IMR-90 (cell line): ENCODE data around the gene INSR. TPM values are rescaled to one million over a fixed set of nuclear protein-coding genes. Genes with fewer than 3 reads are reported as not detected.
A peak's percentile ranks its signal among the peaks of the same experiment; 100 is the strongest.

Experiments used
- ATAC-seq: fragments of 200-7000 bp; cut with Tn5 transposase; 2 replicates; pipeline ENCODE4 v1.9.1; 2020; ENCODE audit warnings: low read depth, mild to moderate bottlenecking, moderate library complexity
- Bru-seq: library from RNA; stranded (reverse); fragments of 400-500 nt; gene quantifications from one replicate; lab custom pipeline; 2021; lab: Mats Ljungman, UMichigan
- BruChase-seq, 2 experiments: library from RNA; stranded (reverse); fragments of 400-500 nt; gene quantifications; one replicate each; lab custom pipeline; 2021; lab: Mats Ljungman, UMichigan
- BruUV-seq: library from RNA; stranded (reverse); fragments of 400-500 nt; replicated peaks from 2 replicates; lab custom pipeline; 2021; lab: Mats Ljungman, UMichigan
- CTCF ChIA-PET: fragments of 300-600 bp; formaldehyde crosslinking; extraction: SDS; loops from one replicate; lab custom pipeline; 2021; ENCODE audit warnings: antibody characterized with exemption; lab: Yijun Ruan, JAX
- POLR2A ChIA-PET: fragments of 300-600 bp; sonication (Branson Sonifier 250); formaldehyde crosslinking; loops from one replicate; lab custom pipeline; 2022; ENCODE audit warnings: antibody characterized with exemption; ENCODE audit not compliant: unreplicated experiment; lab: Charles Lee
- DNase-seq: peaks from one replicate; pipeline ENCODE4 v3.0.0; 2013
- H2AFZ ChIP-seq: replicated peaks from 2 replicates; pipeline ENCODE3; 2013; ENCODE audit warnings: low read length, mild to moderate bottlenecking; ENCODE audit not compliant: poor library complexity
- H2AK5ac ChIP-seq: 2 replicates; pipeline ENCODE4 v1.6.1; 2013; ENCODE audit warnings: low read depth, low read length, inconsistent platforms
- H2AK9ac ChIP-seq: replicated peaks from 2 replicates; pipeline ENCODE3; 2013; ENCODE audit warnings: mild to moderate bottlenecking, low read depth, low read length, moderate library complexity; ENCODE audit not compliant: poor library complexity
- H2BK120ac ChIP-seq: 2 replicates; pipeline ENCODE4 v1.6.1; 2013; ENCODE audit warnings: low read depth, low read length, inconsistent platforms
- H2BK15ac ChIP-seq: 3 replicates; pipeline ENCODE4 v1.6.1; 2013; ENCODE audit warnings: low read depth, low read length, inconsistent platforms
- H2BK20ac ChIP-seq: 2 replicates; pipeline ENCODE4 v1.6.1; 2013; ENCODE audit warnings: low read depth, mild to moderate bottlenecking, inconsistent platforms, low read length, moderate library complexity
- H2BK5ac ChIP-seq: 2 replicates; pipeline ENCODE4 v1.6.1; 2013; ENCODE audit warnings: mild to moderate bottlenecking, low read depth, low read length, inconsistent platforms; ENCODE audit not compliant: poor library complexity, severe bottlenecking
- H3K14ac ChIP-seq: replicated peaks from 2 replicates; pipeline ENCODE4 v1.6.1; 2013; ENCODE audit warnings: low read depth, low read length, inconsistent platforms
- H3K18ac ChIP-seq: 2 replicates; pipeline ENCODE4 v1.6.1; 2013; ENCODE audit warnings: low read depth, low read length, control low read depth
- H3K23ac ChIP-seq: 2 replicates; pipeline ENCODE4 v1.6.1; 2013; ENCODE audit warnings: low read depth, low read length, inconsistent platforms
- H3K27ac ChIP-seq: 2 replicates; pipeline ENCODE4 v1.5.1; 2013; ENCODE audit warnings: mild to moderate bottlenecking, control low read depth, low read length; ENCODE audit not compliant: insufficient read depth
- H3K27me3 ChIP-seq: 2 replicates; pipeline ENCODE4 v1.6.1; 2013; ENCODE audit warnings: low read length; ENCODE audit not compliant: control insufficient read depth, insufficient read depth
- H3K36me3 ChIP-seq: 2 replicates; pipeline ENCODE4 v1.6.1; 2013; ENCODE audit warnings: low read length, mixed read lengths; ENCODE audit not compliant: control insufficient read depth, insufficient read depth
- H3K4ac ChIP-seq: 2 replicates; pipeline ENCODE4 v1.6.1; 2013; ENCODE audit warnings: low read depth, low read length, inconsistent platforms
- H3K4me1 ChIP-seq: 2 replicates; pipeline ENCODE4 v1.6.1; 2013; ENCODE audit warnings: low read length, mixed read lengths; ENCODE audit not compliant: control insufficient read depth, insufficient read depth
- H3K4me2 ChIP-seq: 2 replicates; pipeline ENCODE4 v1.6.1; 2013; ENCODE audit warnings: low read depth, mild to moderate bottlenecking, control low read depth, low read length, moderate library complexity
- H3K4me3 ChIP-seq: 2 replicates; pipeline ENCODE4 v1.5.1; 2013; ENCODE audit warnings: low read depth, mild to moderate bottlenecking, control low read depth, low read length, moderate library complexity; ENCODE audit not compliant: insufficient read depth
- H3K56ac ChIP-seq: 2 replicates; pipeline ENCODE4 v1.6.1; 2013; ENCODE audit warnings: low read length, inconsistent platforms; ENCODE audit not compliant: insufficient read depth; ENCODE audit errors: extremely low read depth
- H3K79me1 ChIP-seq, 2 experiments: 2 replicates each; pipeline ENCODE4 v1.6.1; 2013; ENCODE audit warnings: low read length in 2 of 2, inconsistent platforms in 1 of 2, low read depth in 1 of 2
- H3K9ac ChIP-seq: 2 replicates; pipeline ENCODE4 v1.6.1; 2013; ENCODE audit warnings: low read depth, low read length, control low read depth
- H3K9me1 ChIP-seq: 2 replicates; pipeline ENCODE4 v1.6.1; 2013; ENCODE audit warnings: low read length, inconsistent platforms; ENCODE audit not compliant: insufficient read depth
- H3K9me3 ChIP-seq: 2 replicates; pipeline ENCODE4 v1.6.1; 2013; ENCODE audit warnings: low read length; ENCODE audit not compliant: control insufficient read depth, insufficient read depth
- H4K20me1 ChIP-seq: 2 replicates; pipeline ENCODE4 v1.6.1; 2013; ENCODE audit warnings: low read length, inconsistent platforms; ENCODE audit not compliant: insufficient read depth
- H4K5ac ChIP-seq: 2 replicates; pipeline ENCODE4 v1.6.1; 2013; ENCODE audit warnings: mild to moderate bottlenecking, low read depth, low read length, control low read depth
- H4K8ac ChIP-seq, 2 experiments: 2 replicates each; pipeline ENCODE4 v1.6.1; 2013; ENCODE audit warnings: low read depth in 2 of 2, low read length in 2 of 2, control low read depth in 1 of 2, inconsistent platforms in 1 of 2
- H4K91ac ChIP-seq: 2 replicates; pipeline ENCODE4 v1.6.1; 2013; ENCODE audit warnings: low read depth, low read length, inconsistent platforms; ENCODE audit not compliant: insufficient read depth
- MAZ ChIP-seq: IDR thresholded peaks from 2 replicates; pipeline ENCODE4 v1.6.1; 2012; ENCODE audit warnings: low read depth, mild to moderate bottlenecking, low read length, improper control_type of control experiment, moderate library complexity, borderline replicate concordance
- RCOR1 ChIP-seq: IDR thresholded peaks from 2 replicates; pipeline ENCODE4 v1.6.1; 2012; ENCODE audit warnings: mild to moderate bottlenecking, low read length, improper control_type of control experiment; ENCODE audit not compliant: insufficient replicate concordance
- WGBS, 2 experiments: methylation state at CpG; one replicate each; pipeline versions ENCODE4 v1.1.5 to v1.1.7; 2013; ENCODE audit warnings: missing lambda C conversion rate in 2 of 2; ENCODE audit not compliant: insufficient read length in 1 of 2; ENCODE audit errors: extremely low coverage in 2 of 2; 5-methylcytosine and 5-hydroxymethylcytosine counted together
- dilution Hi-C: fragments of 300-500 bp; cut with HindIII; formaldehyde crosslinking; loops from one replicate; pipeline ENCODE4 v1.14.3; 2018; ENCODE audit warnings: low sequenced_read_pairs; ENCODE audit not compliant: unreplicated experiment
- in situ Hi-C: fragments of 300-500 bp; cut with MboI; formaldehyde crosslinking; loops from 3 replicates; pipeline ENCODE4 v1.14.3; 2019; ENCODE audit warnings: low sequenced_read_pairs, inconsistent platforms, mixed read lengths
- intact Hi-C: fragments of 100-400 bp; cut with micrococcal nuclease; formaldehyde crosslinking; loops from 2 replicates; pipeline ENCODE4 v1.10.0; 2022
- long read RNA-seq: library from polyadenylated mRNA; unstranded; transcript quantifications from one replicate; pipeline ENCODE4 v2.0.0, GENCODE V29; 2021; ENCODE audit not compliant: unreplicated experiment
- polyA plus RNA-seq, 3 experiments: library from polyadenylated mRNA; depleted of rRNA; stranded (reverse); fragments of >200 nt; gene quantifications; 2 replicates each; pipeline ENCODE4 v1.2.3, GENCODE V29; 2012; ENCODE audit warnings: low replicate concordance in 1 of 3
- total RNA-seq: library from RNA; depleted of rRNA; stranded (reverse); fragments of >200 nt; gene quantifications from 2 replicates; pipeline ENCODE4 v1.2.3, GENCODE V29; 2012; rRNA removed
- TF ChIP-seq, protein P1 (sequence below): fragments of 150-350 bp; IDR thresholded peaks from 2 replicates; pipeline ENCODE4 v1.6.1; 2017; ENCODE audit warnings: mild to moderate bottlenecking, antibody characterized with exemption, low read length, low read depth

The INSR gene
- total RNA-seq: 7.9 and 8.3 TPM in 2 replicates
- polyA plus RNA-seq (2012; rRNA removed): 2.7 and 2.8 TPM in 2 replicates
- polyA plus RNA-seq (2012; cell fraction: cytosol; rRNA removed): 1.8 and 2.4 TPM in 2 replicates
- 4.6 and 6.0 TPM in 2 replicates for polyA plus RNA-seq (2012; cell fraction: nucleus; rRNA removed; ENCODE audit: low replicate concordance)
- percentile 49 among the genes with signal in this experiment for Bru-seq, nascent RNA
- BruChase-seq, experiment 1, labeled RNA remaining after a 6-hour chase: percentile 57 among the genes with signal in this experiment
- BruChase-seq, experiment 2, labeled RNA remaining after a 2-hour chase: percentile 52 among the genes with signal in this experiment
- long read RNA-seq, partial matches to known transcripts: 4 of 6 reads
- long read RNA-seq, other reads (novel, unspliced or antisense): 2 of 6 reads

- H3K9me3 ChIP-seq: no peaks in the 10 kb centered on the region
- BruUV-seq: no TSS peak
- no peak within 1 kb of the TSS for H2BK5ac ChIP-seq
- H2BK20ac ChIP-seq: no peak within 1 kb of the TSS
- 0% methylated on average over 44 of the region's 108 CpGs; no CpG with 5 or more reads in 1 of the 2 experiments for WGBS, 2 experiments
- no peak within 1 kb of the TSS for H2AK5ac ChIP-seq
- H3K4me2 ChIP-seq: peak within 1 kb of the TSS; percentile 88
- H3K79me1 ChIP-seq: peaks cover 7% of the 10 kb centered on the region in 2 experiments; a peak in 2 of 4 replicates
- peak within 1 kb of the TSS; percentile 22; the same call in 1 of the 2 replicates for H3K4ac ChIP-seq
- no peaks in the 10 kb centered on the region for H3K36me3 ChIP-seq
- no peak within 1 kb of the TSS for H3K18ac ChIP-seq
- peak; percentile 84 for DNase-seq
- H2AFZ ChIP-seq: peak within 1 kb of the TSS; percentile 91
- H3K27ac ChIP-seq: peak within 1 kb of the TSS; percentile 49; the same call in 1 of the 2 replicates
- peak within 1 kb of the TSS; percentile 72; the same call in 1 of the 2 replicates for H3K56ac ChIP-seq
- H3K27me3 ChIP-seq: no peaks in the 10 kb centered on the region; the same call in 1 of the 2 replicates
- dilution Hi-C loops: no loop called here
- ChIA-PET CTCF (no interaction called here), POLR2A (no interaction called here)
- H3K9me1 ChIP-seq: 0 out of 2 replicates have a peak, but pooled peaks cover 6% of the 10 kb centered on the region
- no peaks in the 10 kb centered on the region for H4K20me1 ChIP-seq
- peak; percentile 99 for ATAC-seq
- peaks cover 3% of the 10 kb centered on the region; the same call in 1 of the 2 replicates for H3K4me1 ChIP-seq
- H3K9ac ChIP-seq: peak within 1 kb of the TSS; percentile 57
- H2BK120ac ChIP-seq: no peak within 1 kb of the TSS
- TF ChIP-seq MAZ: peak; percentile 94
- TF ChIP-seq, protein P1, sequence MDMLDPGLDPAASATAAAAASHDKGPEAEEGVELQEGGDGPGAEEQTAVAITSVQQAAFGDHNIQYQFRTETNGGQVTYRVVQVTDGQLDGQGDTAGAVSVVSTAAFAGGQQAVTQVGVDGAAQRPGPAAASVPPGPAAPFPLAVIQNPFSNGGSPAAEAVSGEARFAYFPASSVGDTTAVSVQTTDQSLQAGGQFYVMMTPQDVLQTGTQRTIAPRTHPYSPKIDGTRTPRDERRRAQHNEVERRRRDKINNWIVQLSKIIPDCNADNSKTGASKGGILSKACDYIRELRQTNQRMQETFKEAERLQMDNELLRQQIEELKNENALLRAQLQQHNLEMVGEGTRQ: peak; percentile 49; the same call in 1 of the 2 replicates
- no peak for TF ChIP-seq RCOR1
- H2BK15ac ChIP-seq: no peak within 1 kb of the TSS
- H2AK9ac ChIP-seq: peak within 1 kb of the TSS; percentile 37
- no peak within 1 kb of the TSS for H4K91ac ChIP-seq
- no peak within 1 kb of the TSS for H4K5ac ChIP-seq
- H3K14ac ChIP-seq: no peak within 1 kb of the TSS
- peak within 1 kb of the TSS in 1 of 2 experiments; percentile 50; a peak in 1 of 4 replicates for H4K8ac ChIP-seq
- no peak within 1 kb of the TSS for H3K23ac ChIP-seq
- peak within 1 kb of the TSS; percentile 59 for H3K4me3 ChIP-seq
- intact Hi-C loops: loop anchor here (1.0 to 2.0 kb wide), 2 partner anchors 96 to 145 kb away; no protein-coding TSS in a partner anchor
- in situ Hi-C loops: loop anchor here (5.0 kb wide), 1 partner anchor 97 kb away; no protein-coding TSS in a partner anchor
Observed at GRCh38 chr19:7293762-7294557, at the start of gene INSR. TSS of gene INSR (minus strand) at chr19:7294414. CDS start at chr19:7293891, 523 bp downstream.
